ENCODE results near the gene FAM114A1. TPM values are rescaled to one million over a fixed set of nuclear protein-coding genes. Genes with fewer than 3 reads are reported as not detected.
A peak's percentile ranks its signal among the peaks of the same experiment; 100 is the strongest.

The FAM114A1 gene
- total and polyA plus RNA-seq, 4 donors, result 22.1 to 108 (median 53.9) TPM

DNA sequence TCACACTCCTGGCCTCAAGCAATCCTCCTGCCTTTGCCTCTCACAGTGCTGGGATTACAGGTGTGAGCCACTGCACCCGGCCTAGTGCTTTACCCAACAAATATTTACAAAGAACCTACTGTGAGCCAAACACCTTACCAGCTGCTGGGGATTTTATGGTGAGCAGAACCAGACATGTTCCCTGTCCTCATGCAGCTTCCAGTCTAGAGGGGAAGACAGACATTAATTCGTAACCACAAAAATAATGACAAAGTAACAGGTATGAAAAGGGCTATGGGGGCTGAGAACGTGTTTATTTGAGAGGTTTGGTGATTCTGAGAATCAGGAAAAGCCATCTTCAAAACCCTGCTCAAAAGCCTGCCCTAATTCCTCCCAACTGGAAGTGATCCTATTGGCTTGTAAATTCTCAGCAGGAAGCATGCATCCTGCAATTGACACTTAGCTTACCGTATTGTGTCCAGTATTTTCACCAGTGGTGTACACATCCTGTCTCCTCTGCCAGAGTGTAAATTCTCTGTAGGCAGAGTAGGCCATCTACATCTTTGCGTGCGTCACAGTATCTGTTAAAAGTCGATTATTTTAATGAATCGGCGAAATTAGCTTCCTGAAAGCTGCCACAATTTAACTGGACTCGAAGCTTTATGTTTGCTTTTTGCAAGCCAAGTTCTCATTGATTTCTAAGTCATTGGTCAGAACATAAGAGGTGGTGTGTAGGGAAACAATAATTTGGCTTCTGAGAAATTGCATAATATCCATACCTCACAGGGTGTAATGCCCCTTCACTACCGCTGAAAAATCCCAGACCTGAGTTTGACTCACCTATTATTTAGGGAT, 97.6 kb downstream of the FAM114A1 start:
- Histone ChIP-seq H3K9me3 (ENCODE audit: control insufficient read depth in 4 of 4, low read length in 3 of 4) (no peaks in the 10 kb centered on the region), H3K9ac (ENCODE audit: low read depth in 1 of 2, low read length in 2 of 2) (no peak overlapping the region), H3K27ac (ENCODE audit: low read depth in 1 of 2, low read length in 2 of 2) (peak overlapping the region; percentile 47 to 67), H3K4me3 (ENCODE audit: low read depth in 1 of 3, low read length in 3 of 3) (peak overlapping the region in 2 of 3 donors; percentile 12 to 14), H3K36me3 (ENCODE audit: control insufficient read depth in 4 of 4, insufficient read depth in 3 of 4, low read depth in 1 of 4, low read length in 3 of 4) (no peaks in the 10 kb centered on the region), H3K27me3 (ENCODE audit: control insufficient read depth in 4 of 4, insufficient read depth in 4 of 4, low read length in 3 of 4) (no peaks in the 10 kb centered on the region), H3K4me1 (ENCODE audit: control insufficient read depth in 4 of 4, insufficient read depth in 4 of 4, low read length in 3 of 4) (peaks cover 4 to 14% (median 6%) of the 10 kb centered on the region in 4 donors)
- 43% methylated on average over 11 of the region's 11 CpGs for WGBS
- DNase-seq (ENCODE audit: low spot score), result no peak
- TF ChIP-seq GABPA (IDR thresholded peaks at IDR 0.05 in 1 of 2, conservative IDR thresholded peaks at IDR 0.05 in 1 of 2) (peak in 1 of 2 donors; percentile 71), SP1 (IDR thresholded peaks at IDR 0.05) (no peak), YY1 (IDR thresholded peaks at IDR 0.05) (peak; percentile 60), RXRA (IDR thresholded peaks at IDR 0.05) (peak in 1 of 2 donors; percentile 57), JUND (IDR thresholded peaks at IDR 0.05) (no peak), RAD21 (IDR thresholded peaks at IDR 0.05) (peak; percentile 19 to 44), HNF4A (conservative IDR thresholded peaks at IDR 0.05) (peak; percentile 24 to 60), NR2F2 (IDR thresholded peaks at IDR 0.05) (no peak)
- TF ChIP-seq, protein P1, sequence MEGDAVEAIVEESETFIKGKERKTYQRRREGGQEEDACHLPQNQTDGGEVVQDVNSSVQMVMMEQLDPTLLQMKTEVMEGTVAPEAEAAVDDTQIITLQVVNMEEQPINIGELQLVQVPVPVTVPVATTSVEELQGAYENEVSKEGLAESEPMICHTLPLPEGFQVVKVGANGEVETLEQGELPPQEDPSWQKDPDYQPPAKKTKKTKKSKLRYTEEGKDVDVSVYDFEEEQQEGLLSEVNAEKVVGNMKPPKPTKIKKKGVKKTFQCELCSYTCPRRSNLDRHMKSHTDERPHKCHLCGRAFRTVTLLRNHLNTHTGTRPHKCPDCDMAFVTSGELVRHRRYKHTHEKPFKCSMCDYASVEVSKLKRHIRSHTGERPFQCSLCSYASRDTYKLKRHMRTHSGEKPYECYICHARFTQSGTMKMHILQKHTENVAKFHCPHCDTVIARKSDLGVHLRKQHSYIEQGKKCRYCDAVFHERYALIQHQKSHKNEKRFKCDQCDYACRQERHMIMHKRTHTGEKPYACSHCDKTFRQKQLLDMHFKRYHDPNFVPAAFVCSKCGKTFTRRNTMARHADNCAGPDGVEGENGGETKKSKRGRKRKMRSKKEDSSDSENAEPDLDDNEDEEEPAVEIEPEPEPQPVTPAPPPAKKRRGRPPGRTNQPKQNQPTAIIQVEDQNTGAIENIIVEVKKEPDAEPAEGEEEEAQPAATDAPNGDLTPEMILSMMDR (IDR thresholded peaks at IDR 0.05; ENCODE audit: low read depth, low read length, missing input control), result peak; percentile 60
- TF ChIP-seq, protein P2, sequence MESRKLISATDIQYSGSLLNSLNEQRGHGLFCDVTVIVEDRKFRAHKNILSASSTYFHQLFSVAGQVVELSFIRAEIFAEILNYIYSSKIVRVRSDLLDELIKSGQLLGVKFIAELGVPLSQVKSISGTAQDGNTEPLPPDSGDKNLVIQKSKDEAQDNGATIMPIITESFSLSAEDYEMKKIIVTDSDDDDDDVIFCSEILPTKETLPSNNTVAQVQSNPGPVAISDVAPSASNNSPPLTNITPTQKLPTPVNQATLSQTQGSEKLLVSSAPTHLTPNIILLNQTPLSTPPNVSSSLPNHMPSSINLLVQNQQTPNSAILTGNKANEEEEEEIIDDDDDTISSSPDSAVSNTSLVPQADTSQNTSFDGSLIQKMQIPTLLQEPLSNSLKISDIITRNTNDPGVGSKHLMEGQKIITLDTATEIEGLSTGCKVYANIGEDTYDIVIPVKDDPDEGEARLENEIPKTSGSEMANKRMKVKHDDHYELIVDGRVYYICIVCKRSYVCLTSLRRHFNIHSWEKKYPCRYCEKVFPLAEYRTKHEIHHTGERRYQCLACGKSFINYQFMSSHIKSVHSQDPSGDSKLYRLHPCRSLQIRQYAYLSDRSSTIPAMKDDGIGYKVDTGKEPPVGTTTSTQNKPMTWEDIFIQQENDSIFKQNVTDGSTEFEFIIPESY (IDR thresholded peaks at IDR 0.05), result peak; percentile 55
- TF ChIP-seq, protein P3, sequence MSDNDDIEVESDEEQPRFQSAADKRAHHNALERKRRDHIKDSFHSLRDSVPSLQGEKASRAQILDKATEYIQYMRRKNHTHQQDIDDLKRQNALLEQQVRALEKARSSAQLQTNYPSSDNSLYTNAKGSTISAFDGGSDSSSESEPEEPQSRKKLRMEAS (IDR thresholded peaks at IDR 0.05), result peak; percentile 60

DNA sequence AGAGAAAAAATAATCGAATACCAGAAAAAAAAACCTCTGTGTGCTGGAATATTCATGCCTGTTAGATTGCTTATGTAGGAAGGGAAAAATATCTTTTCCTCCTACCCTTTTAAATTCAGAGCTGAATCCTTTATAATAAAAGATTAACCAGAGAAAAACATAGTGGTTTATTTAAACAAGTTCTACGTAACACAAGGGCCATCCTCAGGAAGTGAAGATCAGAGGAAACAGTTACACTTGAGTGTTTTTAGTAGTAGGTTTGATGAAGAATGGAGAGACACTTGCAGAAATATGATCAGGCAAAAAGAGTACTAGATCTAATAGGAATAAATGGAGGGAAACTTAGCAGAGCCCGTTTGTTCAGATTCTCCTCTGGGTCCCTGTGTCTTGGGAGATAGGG, 98.3 kb downstream of the FAM114A1 start:
- no peak for DNase-seq (ENCODE audit: low spot score)
- Histone ChIP-seq H3K4me3 (ENCODE audit: low read depth in 1 of 3, low read length in 3 of 3) (no peak overlapping the region), H3K4me1 (ENCODE audit: control insufficient read depth in 4 of 4, insufficient read depth in 4 of 4, low read length in 3 of 4) (peaks cover 4 to 14% (median 6%) of the 10 kb centered on the region in 4 donors), H3K27me3 (ENCODE audit: control insufficient read depth in 4 of 4, insufficient read depth in 4 of 4, low read length in 3 of 4) (no peaks in the 10 kb centered on the region), H3K27ac (ENCODE audit: low read depth in 1 of 2, low read length in 2 of 2) (peak overlapping the region; percentile 47 to 67), H3K9me3 (ENCODE audit: control insufficient read depth in 4 of 4, low read length in 3 of 4) (no peaks in the 10 kb centered on the region), H3K9ac (ENCODE audit: low read depth in 1 of 2, low read length in 2 of 2) (no peak overlapping the region), H3K36me3 (ENCODE audit: control insufficient read depth in 4 of 4, insufficient read depth in 3 of 4, low read depth in 1 of 4, low read length in 3 of 4) (no peaks in the 10 kb centered on the region)
- WGBS, result 42% methylated on average over 3 of the region's 3 CpGs
- TF ChIP-seq, protein P1 (IDR thresholded peaks at IDR 0.05; ENCODE audit: low read depth, low read length, missing input control), result no peak
- TF ChIP-seq, protein P4, sequence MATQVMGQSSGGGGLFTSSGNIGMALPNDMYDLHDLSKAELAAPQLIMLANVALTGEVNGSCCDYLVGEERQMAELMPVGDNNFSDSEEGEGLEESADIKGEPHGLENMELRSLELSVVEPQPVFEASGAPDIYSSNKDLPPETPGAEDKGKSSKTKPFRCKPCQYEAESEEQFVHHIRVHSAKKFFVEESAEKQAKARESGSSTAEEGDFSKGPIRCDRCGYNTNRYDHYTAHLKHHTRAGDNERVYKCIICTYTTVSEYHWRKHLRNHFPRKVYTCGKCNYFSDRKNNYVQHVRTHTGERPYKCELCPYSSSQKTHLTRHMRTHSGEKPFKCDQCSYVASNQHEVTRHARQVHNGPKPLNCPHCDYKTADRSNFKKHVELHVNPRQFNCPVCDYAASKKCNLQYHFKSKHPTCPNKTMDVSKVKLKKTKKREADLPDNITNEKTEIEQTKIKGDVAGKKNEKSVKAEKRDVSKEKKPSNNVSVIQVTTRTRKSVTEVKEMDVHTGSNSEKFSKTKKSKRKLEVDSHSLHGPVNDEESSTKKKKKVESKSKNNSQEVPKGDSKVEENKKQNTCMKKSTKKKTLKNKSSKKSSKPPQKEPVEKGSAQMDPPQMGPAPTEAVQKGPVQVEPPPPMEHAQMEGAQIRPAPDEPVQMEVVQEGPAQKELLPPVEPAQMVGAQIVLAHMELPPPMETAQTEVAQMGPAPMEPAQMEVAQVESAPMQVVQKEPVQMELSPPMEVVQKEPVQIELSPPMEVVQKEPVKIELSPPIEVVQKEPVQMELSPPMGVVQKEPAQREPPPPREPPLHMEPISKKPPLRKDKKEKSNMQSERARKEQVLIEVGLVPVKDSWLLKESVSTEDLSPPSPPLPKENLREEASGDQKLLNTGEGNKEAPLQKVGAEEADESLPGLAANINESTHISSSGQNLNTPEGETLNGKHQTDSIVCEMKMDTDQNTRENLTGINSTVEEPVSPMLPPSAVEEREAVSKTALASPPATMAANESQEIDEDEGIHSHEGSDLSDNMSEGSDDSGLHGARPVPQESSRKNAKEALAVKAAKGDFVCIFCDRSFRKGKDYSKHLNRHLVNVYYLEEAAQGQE (IDR thresholded peaks at IDR 0.05), result no peak
- TF ChIP-seq TAF1 (conservative IDR thresholded peaks at IDR 0.05) (no peak), JUND (IDR thresholded peaks at IDR 0.05) (no peak), EGR1 (IDR thresholded peaks at IDR 0.05; ENCODE audit: low read depth in 2 of 2) (no peak), HNF4A (conservative IDR thresholded peaks at IDR 0.05) (no peak)

Data from liver (tissue), 9 donors.